HEK293 (cell line): ENCODE data around the gene MAML2.
A peak's percentile ranks its signal among the peaks of the same experiment; 100 is the strongest.

Source experiments
- CTCF ChIA-PET: fragments of 350-600 bp; formaldehyde crosslinking; extraction: SDS; loops from one replicate; lab custom pipeline; 2021; ENCODE audit warnings: antibody characterized with exemption; lab: Yijun Ruan, JAX
- POLR2A ChIA-PET: fragments of 300-600 bp; formaldehyde crosslinking; extraction: SDS; loops from one replicate; lab custom pipeline; 2020; ENCODE audit warnings: antibody characterized with exemption, inconsistent platforms; lab: Yijun Ruan, JAX
- H3K27ac ChIP-seq: fragments of 200-500 bp; sonication (Bioruptor generic); 2 replicates; pipeline ENCODE4 v1.5.1; 2014; ENCODE audit warnings: low read depth, low read length, control low read depth, inconsistent platforms; ENCODE audit errors: extremely low read depth
- H3K36me3 ChIP-seq, 2 experiments: fragments of 200-500 bp in 1 of 2; sonication (Bioruptor generic) in 1 of 2; 1 replicate in 1 of 2; 2 replicates in 1 of 2; pipeline ENCODE4 v1.5.1; 2014 to 2017; ENCODE audit warnings: inconsistent platforms in 2 of 2, low read length in 2 of 2; ENCODE audit not compliant: control insufficient read depth in 2 of 2, insufficient read depth in 1 of 2
- H3K4me1 ChIP-seq: fragments of 200-500 bp; sonication (Bioruptor generic); 2 replicates; pipeline ENCODE4 v1.5.1; 2014; ENCODE audit warnings: mild to moderate bottlenecking, low read length, inconsistent platforms; ENCODE audit not compliant: control insufficient read depth, insufficient read depth
- H3K4me3 ChIP-seq: 2 replicates; pipeline ENCODE4 v1.5.1; 2011; ENCODE audit warnings: low read depth, mild to moderate bottlenecking, control low read depth, low read length, moderate library complexity
- H3K9me3 ChIP-seq: fragments of 200-500 bp; sonication (Bioruptor generic); 2 replicates; pipeline ENCODE4 v1.5.1; 2014; ENCODE audit warnings: low read depth, low read length, inconsistent platforms; ENCODE audit not compliant: control insufficient read depth, insufficient read depth
- BCL11B ChIP-seq: fragments of 450-650 bp; formaldehyde crosslinking; IDR thresholded peaks from 2 replicates; pipeline ENCODE4 v1.5.1; 2016; ENCODE audit warnings: low read depth, missing biosample characterization, missing genetic modification characterization
- INSM2 ChIP-seq: fragments of 450-650 bp; formaldehyde crosslinking; IDR thresholded peaks from 2 replicates; pipeline ENCODE4 v1.5.1; 2016; ENCODE audit warnings: missing biosample characterization, missing genetic modification characterization
- PRDM4 ChIP-seq: fragments of 450-650 bp; formaldehyde crosslinking; IDR thresholded peaks from 2 replicates; pipeline ENCODE4 v1.5.1; 2017; ENCODE audit warnings: missing biosample characterization, missing genetic modification characterization
- SP2 ChIP-seq: fragments of 450-650 bp; formaldehyde crosslinking; IDR thresholded peaks from 2 replicates; pipeline ENCODE4 v1.5.1; 2016; ENCODE audit warnings: missing biosample characterization, missing genetic modification characterization
- ZBTB21 ChIP-seq: fragments of 450-650 bp; formaldehyde crosslinking; IDR thresholded peaks from 2 replicates; pipeline ENCODE4 v1.5.1; 2017; ENCODE audit warnings: missing biosample characterization, missing genetic modification characterization
- ZNF155 ChIP-seq: fragments of 450-650 bp; formaldehyde crosslinking; IDR thresholded peaks from 2 replicates; pipeline ENCODE4 v1.5.1; 2016; ENCODE audit warnings: missing biosample characterization, missing genetic modification characterization
- ZNF335 ChIP-seq: fragments of 450-650 bp; formaldehyde crosslinking; conservative IDR thresholded peaks from 2 replicates; pipeline ENCODE4 v1.5.1; 2016; ENCODE audit warnings: missing biosample characterization, missing genetic modification characterization
- ZNF529 ChIP-seq: fragments of 450-650 bp; formaldehyde crosslinking; IDR thresholded peaks from 2 replicates; pipeline ENCODE4 v1.5.1; 2017; ENCODE audit warnings: missing genetic modification characterization, missing biosample characterization; ENCODE audit not compliant: insufficient replicate concordance
- ZNF548 ChIP-seq: fragments of 450-650 bp; formaldehyde crosslinking; IDR thresholded peaks from 2 replicates; pipeline ENCODE4 v1.5.1; 2016; ENCODE audit warnings: missing biosample characterization, missing genetic modification characterization
- ZNF571 ChIP-seq: fragments of 450-650 bp; formaldehyde crosslinking; IDR thresholded peaks from 2 replicates; pipeline ENCODE4 v1.5.0; 2017; ENCODE audit warnings: missing biosample characterization, missing genetic modification characterization
- ZNF585B ChIP-seq: fragments of 450-650 bp; formaldehyde crosslinking; IDR thresholded peaks from 2 replicates; pipeline ENCODE4 v1.5.1; 2016; ENCODE audit warnings: missing biosample characterization, missing genetic modification characterization
- ZNF654 ChIP-seq: fragments of 450-650 bp; formaldehyde crosslinking; IDR thresholded peaks from 2 replicates; pipeline ENCODE4 v1.5.1; 2016; ENCODE audit warnings: low read depth, missing biosample characterization, missing genetic modification characterization
- ZNF660 ChIP-seq: fragments of 450-650 bp; IDR thresholded peaks from 2 replicates; pipeline ENCODE4 v1.5.1; 2018; ENCODE audit warnings: missing biosample characterization, mild to moderate bottlenecking, missing genetic modification characterization
- ZNF670 ChIP-seq: fragments of 450-650 bp; formaldehyde crosslinking; IDR thresholded peaks from 2 replicates; pipeline ENCODE4 v1.5.1; 2016; ENCODE audit warnings: missing biosample characterization, missing genetic modification characterization, low read depth
- ZNF704 ChIP-seq: fragments of 450-650 bp; formaldehyde crosslinking; IDR thresholded peaks from 2 replicates; pipeline ENCODE4 v1.5.1; 2016; ENCODE audit warnings: missing biosample characterization, missing genetic modification characterization
- TF ChIP-seq, protein P1 (sequence below): fragments of 450-650 bp; IDR thresholded peaks from 2 replicates; pipeline ENCODE4 v1.5.1; 2018; ENCODE audit warnings: missing biosample characterization, mild to moderate bottlenecking, missing genetic modification characterization
- TF ChIP-seq, protein P2 (sequence below): fragments of 450-650 bp; formaldehyde crosslinking; IDR thresholded peaks from 2 replicates; pipeline ENCODE4 v1.5.1; 2016; ENCODE audit warnings: missing biosample characterization, missing genetic modification characterization, borderline replicate concordance

MAML2 gene

DNA sequence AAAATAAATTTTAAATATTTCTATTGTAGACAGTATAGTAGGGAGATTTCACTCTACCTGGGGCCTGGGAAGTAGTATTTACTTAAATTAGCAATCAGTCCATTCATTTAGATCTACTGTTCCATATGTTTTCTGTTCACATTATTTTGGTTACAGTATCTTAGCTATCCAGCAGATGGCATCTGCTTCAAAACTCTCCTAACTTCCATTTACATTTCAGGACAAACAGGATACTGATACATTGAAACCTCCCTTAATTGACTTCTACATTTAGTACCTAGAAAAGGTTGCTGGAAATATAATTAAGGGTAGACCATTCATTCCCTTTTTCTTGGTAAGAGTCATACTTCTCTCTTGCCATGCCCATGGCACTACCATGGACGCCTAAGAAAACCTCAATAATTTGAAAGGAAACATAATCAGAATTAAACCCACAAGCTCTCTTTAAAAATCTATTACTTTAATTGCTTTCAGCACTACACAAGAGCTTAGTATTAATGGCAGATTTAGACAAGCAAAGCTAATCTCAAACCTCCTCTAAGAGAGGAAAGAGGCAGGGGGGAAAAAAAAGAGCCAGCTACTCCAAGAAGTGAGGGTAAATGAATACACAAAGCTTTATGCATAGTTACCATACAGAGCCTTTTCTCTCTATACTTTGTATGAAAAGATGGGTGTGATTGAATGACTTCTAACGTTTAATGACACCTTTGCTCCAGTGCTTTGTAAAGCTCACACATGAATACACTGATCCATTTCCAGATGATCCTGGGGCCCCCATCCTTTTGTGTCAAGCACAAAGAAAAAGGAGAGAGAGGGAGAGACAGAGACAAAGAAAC lies 287.9 kb downstream of the MAML2 start:
- Histone ChIP-seq H3K36me3 (no peaks in the 10 kb centered on the region), H3K4me3 (no peak overlapping the region), H3K9me3 (no peaks in the 10 kb centered on the region), H3K4me1 (no peaks in the 10 kb centered on the region), H3K27ac (no peak overlapping the region)
- TF ChIP-seq ZNF335 (tag by site-specific recombination) (peak; percentile 53), ZNF654 (tag by site-specific recombination) (peak; percentile 43), INSM2 (tag by site-specific recombination) (no peak), PRDM4 (no peak), SP2 (tag by site-specific recombination) (no peak), ZNF660 (0 out of 2 replicates have a peak, but pooled peaks have one; percentile 35)
- POLR2A ChIA-PET = interaction anchor here (0.9 kb wide), 1 partner anchor 288 kb away, joined by 3 read pairs; the partner anchor contains the start of gene MAML2
- CTCF ChIA-PET = interaction anchor here (0.6 to 4.6 kb wide), 22 partner anchors 8 to 830 kb away, joined by 3 to 46 read pairs (median 5); partner anchors contain the start of genes CCDC82, JRKL and MAML2

- H3K4me1 ChIP-seq = no peaks in the 10 kb centered on the region
- TF ChIP-seq ZBTB21 (tag by site-specific recombination) (no peak), ZNF571 (tag by site-specific recombination) (no peak), ZNF704 (tag by site-specific recombination) (no peak), ZNF670 (tag by site-specific recombination) (no peak), ZNF155 (no peak), ZNF529 (tag by site-specific recombination) (no peak), ZNF585B (tag by site-specific recombination) (no peak), BCL11B (tag by site-specific recombination) (no peak), PRDM4 (no peak), ZNF548 (tag by site-specific recombination) (no peak)
- TF ChIP-seq, protein P1, sequence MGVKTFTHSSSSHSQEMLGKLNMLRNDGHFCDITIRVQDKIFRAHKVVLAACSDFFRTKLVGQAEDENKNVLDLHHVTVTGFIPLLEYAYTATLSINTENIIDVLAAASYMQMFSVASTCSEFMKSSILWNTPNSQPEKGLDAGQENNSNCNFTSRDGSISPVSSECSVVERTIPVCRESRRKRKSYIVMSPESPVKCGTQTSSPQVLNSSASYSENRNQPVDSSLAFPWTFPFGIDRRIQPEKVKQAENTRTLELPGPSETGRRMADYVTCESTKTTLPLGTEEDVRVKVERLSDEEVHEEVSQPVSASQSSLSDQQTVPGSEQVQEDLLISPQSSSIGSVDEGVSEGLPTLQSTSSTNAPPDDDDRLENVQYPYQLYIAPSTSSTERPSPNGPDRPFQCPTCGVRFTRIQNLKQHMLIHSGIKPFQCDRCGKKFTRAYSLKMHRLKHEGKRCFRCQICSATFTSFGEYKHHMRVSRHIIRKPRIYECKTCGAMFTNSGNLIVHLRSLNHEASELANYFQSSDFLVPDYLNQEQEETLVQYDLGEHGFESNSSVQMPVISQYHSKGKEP (tag by site-specific recombination) = no peak
- TF ChIP-seq, protein P2, sequence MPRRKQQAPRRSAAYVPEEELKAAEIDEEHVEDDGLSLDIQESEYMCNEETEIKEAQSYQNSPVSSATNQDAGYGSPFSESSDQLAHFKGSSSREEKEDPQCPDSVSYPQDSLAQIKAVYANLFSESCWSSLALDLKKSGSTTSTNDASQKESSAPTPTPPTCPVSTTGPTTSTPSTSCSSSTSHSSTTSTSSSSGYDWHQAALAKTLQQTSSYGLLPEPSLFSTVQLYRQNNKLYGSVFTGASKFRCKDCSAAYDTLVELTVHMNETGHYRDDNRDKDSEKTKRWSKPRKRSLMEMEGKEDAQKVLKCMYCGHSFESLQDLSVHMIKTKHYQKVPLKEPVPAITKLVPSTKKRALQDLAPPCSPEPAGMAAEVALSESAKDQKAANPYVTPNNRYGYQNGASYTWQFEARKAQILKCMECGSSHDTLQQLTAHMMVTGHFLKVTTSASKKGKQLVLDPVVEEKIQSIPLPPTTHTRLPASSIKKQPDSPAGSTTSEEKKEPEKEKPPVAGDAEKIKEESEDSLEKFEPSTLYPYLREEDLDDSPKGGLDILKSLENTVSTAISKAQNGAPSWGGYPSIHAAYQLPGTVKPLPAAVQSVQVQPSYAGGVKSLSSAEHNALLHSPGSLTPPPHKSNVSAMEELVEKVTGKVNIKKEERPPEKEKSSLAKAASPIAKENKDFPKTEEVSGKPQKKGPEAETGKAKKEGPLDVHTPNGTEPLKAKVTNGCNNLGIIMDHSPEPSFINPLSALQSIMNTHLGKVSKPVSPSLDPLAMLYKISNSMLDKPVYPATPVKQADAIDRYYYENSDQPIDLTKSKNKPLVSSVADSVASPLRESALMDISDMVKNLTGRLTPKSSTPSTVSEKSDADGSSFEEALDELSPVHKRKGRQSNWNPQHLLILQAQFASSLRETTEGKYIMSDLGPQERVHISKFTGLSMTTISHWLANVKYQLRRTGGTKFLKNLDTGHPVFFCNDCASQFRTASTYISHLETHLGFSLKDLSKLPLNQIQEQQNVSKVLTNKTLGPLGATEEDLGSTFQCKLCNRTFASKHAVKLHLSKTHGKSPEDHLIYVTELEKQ = no peak
These were observed 289.9 kb downstream of the MAML2 start for GRCh38 chr11:96052921-96053651.

More at GRCh38 chr11:96052921-96053651, 289.9 kb downstream of the MAML2 start:
- ChIA-PET POLR2A (no interaction called here), CTCF (interaction anchor here (0.6 to 4.6 kb wide), 6 partner anchors 18 to 373 kb away, joined by 3 to 46 read pairs (median 3); partner anchors contain the start of gene MAML2)
- no peak overlapping the region for H3K4me3 ChIP-seq
- H3K36me3 ChIP-seq = no peaks in the 10 kb centered on the region
- no peaks in the 10 kb centered on the region for H3K9me3 ChIP-seq
- H3K27ac ChIP-seq = no peak overlapping the region
